K562 (cell line): Measurements from ENCODE around the gene SETD3. TPM values are rescaled to one million over a fixed set of nuclear protein-coding genes. Genes with fewer than 3 reads are reported as not detected.

ENCODE experiments used
- ATAC-seq: fragments of 200-7000 bp; cut with Tn5 transposase; 3 replicates; pipeline ENCODE4 v1.9.1; 2020; ENCODE audit warnings: moderate library complexity
- BruUV-seq: library from RNA; stranded (reverse); fragments of 400-500 nt; replicated peaks from 2 replicates; lab custom pipeline; 2021; lab: Mats Ljungman, UMichigan
- CTCF ChIA-PET: fragments of 300-600 bp; formaldehyde crosslinking; extraction: SDS; loops from one replicate; lab custom pipeline; 2021; ENCODE audit warnings: low intra/inter-chr PET ratio; lab: Yijun Ruan, JAX
- POLR2A ChIA-PET: fragments of 300-600, 350-650 bp; sonication (Branson Sonifier 250); formaldehyde crosslinking; extraction: SDS; loops from one replicate; lab custom pipeline; 2021; ENCODE audit warnings: antibody characterized with exemption, inconsistent platforms; lab: Yijun Ruan, JAX
- DNase-seq, 4 experiments: peaks; one replicate each; pipeline versions ENCODE4 v3.0.0 to v3.0.0-alpha.2; 2011 to 2018; ENCODE audit warnings: low spot score in 3 of 4, mixed read lengths in 3 of 4; ENCODE audit errors: extremely low read depth in 1 of 4
- FAIRE-seq: peaks from 2 replicates; lab custom pipeline; 2011; peaks lifted over from hg19 to GRCh38; lab: Jason Lieb, UNC
- H2AFZ ChIP-seq: 2 replicates; pipeline ENCODE4 v1.6.0; 2011; ENCODE audit warnings: low read depth, low read length, control low read depth, inconsistent platforms
- H3K27ac ChIP-seq: fragments of 200-600 bp; 3 replicates; pipeline ENCODE4 v1.8.0; 2011; ENCODE audit warnings: low read depth, mild to moderate bottlenecking, control low read depth, inconsistent platforms, low read length, moderate library complexity, mixed read lengths; ENCODE audit errors: extremely low read depth
- H3K27me3 ChIP-seq, 2 experiments: fragments of 300-600 bp in 1 of 2; 2 replicates in 1 of 2; 3 replicates in 1 of 2; pipeline versions ENCODE4 v1.6.0 to v1.8.0; 2011; ENCODE audit warnings: inconsistent platforms in 2 of 2, low read length in 2 of 2, mild to moderate bottlenecking in 1 of 2, mixed read lengths in 1 of 2, moderate library complexity in 1 of 2; ENCODE audit not compliant: control insufficient read depth in 2 of 2, insufficient read depth in 2 of 2
- H3K36me3 ChIP-seq: fragments of 300-600 bp; 3 replicates; pipeline ENCODE4 v1.8.0; 2011; ENCODE audit warnings: mild to moderate bottlenecking, low read length, inconsistent platforms; ENCODE audit not compliant: control insufficient read depth, insufficient read depth
- H3K4me1 ChIP-seq, 2 experiments: fragments of 200-600 bp in 1 of 2; replicated peaks in 1 of 2; 2 replicates in 1 of 2; 3 replicates in 1 of 2; pipeline versions ENCODE4 v1.5.1 to v1.8.0; 2011; ENCODE audit warnings: inconsistent platforms in 2 of 2, low read length in 2 of 2, mild to moderate bottlenecking in 1 of 2, mixed read lengths in 1 of 2, moderate library complexity in 1 of 2; ENCODE audit not compliant: control insufficient read depth in 2 of 2, insufficient read depth in 2 of 2
- H3K4me2 ChIP-seq: 2 replicates; pipeline ENCODE4 v1.6.1; 2011; ENCODE audit warnings: low read length, control low read depth, inconsistent platforms, mixed read lengths; ENCODE audit not compliant: insufficient read depth
- H3K4me3 ChIP-seq: fragments of 200-600 bp; sonication (generic), shearing (Covaris generic); 2 replicates; pipeline ENCODE4 v1.5.1; 2016; ENCODE audit warnings: control low read depth, inconsistent platforms
- H3K79me2 ChIP-seq: fragments of 200-600 bp; 3 replicates; pipeline ENCODE4 v1.8.0; 2011; ENCODE audit warnings: low read length, inconsistent platforms; ENCODE audit not compliant: control insufficient read depth, insufficient read depth
- H3K9ac ChIP-seq, 2 experiments: 2 replicates each; pipeline versions ENCODE4 v1.6.0 to v1.6.1; 2011; ENCODE audit warnings: low read depth in 2 of 2, low read length in 2 of 2, control low read depth in 1 of 2, inconsistent platforms in 1 of 2, mild to moderate bottlenecking in 1 of 2, mixed read lengths in 1 of 2; ENCODE audit not compliant: insufficient read depth in 1 of 2
- H3K9me1 ChIP-seq: one replicate; pipeline ENCODE4 v1.6.0; 2011; ENCODE audit warnings: inconsistent platforms, mild to moderate bottlenecking, low read length, moderate library complexity; ENCODE audit not compliant: control insufficient read depth, insufficient read depth
- H3K9me3 ChIP-seq: replicated peaks from 2 replicates; pipeline ENCODE4 v1.5.1; 2011; ENCODE audit warnings: low read depth, low read length, inconsistent platforms; ENCODE audit not compliant: control insufficient read depth, insufficient read depth
- H4K20me1 ChIP-seq: replicated peaks from 2 replicates; pipeline ENCODE4 v1.6.1; 2011; ENCODE audit warnings: low read length, inconsistent platforms, mixed read lengths; ENCODE audit not compliant: control insufficient read depth, insufficient read depth
- BRD4 ChIP-seq: fragments of 200-600 bp; sonication (generic); IDR thresholded peaks from 2 replicates; pipeline ENCODE4 v1.6.1; 2017; ENCODE audit warnings: inconsistent platforms
- EZH2 ChIP-seq: IDR thresholded peaks from 2 replicates; pipeline ENCODE4 v1.6.1; 2012; ENCODE audit warnings: low read depth, mild to moderate bottlenecking, inconsistent platforms, low read length, borderline replicate concordance
- FOXJ3 ChIP-seq: sonication (generic); formaldehyde crosslinking; IDR thresholded peaks from 2 replicates; pipeline ENCODE4 v1.4.0; 2020; ENCODE audit warnings: mild to moderate bottlenecking, missing genetic modification reagents
- NELFE ChIP-seq: IDR thresholded peaks from 2 replicates; pipeline ENCODE4 v1.6.1; 2011; ENCODE audit warnings: mild to moderate bottlenecking; ENCODE audit not compliant: insufficient read depth, insufficient read length
- UBTF ChIP-seq, 2 experiments: IDR thresholded peaks; 2 replicates each; pipeline ENCODE4 v1.6.1; 2012; ENCODE audit warnings: improper control_type of control experiment in 2 of 2, low read depth in 2 of 2, low read length in 2 of 2, borderline replicate concordance in 1 of 2
- ZBTB5 ChIP-seq: fragments of 450-650 bp; IDR thresholded peaks from 2 replicates; pipeline ENCODE4 v1.6.1; 2017; ENCODE audit warnings: antibody characterized with exemption
- ZFX ChIP-seq: sonication (generic); formaldehyde crosslinking; IDR thresholded peaks from 2 replicates; pipeline ENCODE4 v1.8.0; 2022; ENCODE audit warnings: mild to moderate bottlenecking, missing genetic modification reagents, moderate library complexity
- WGBS: fragments of 100-300 bp; shearing (Covaris generic); methylation state at CpG from one replicate; pipeline ENCODE4 v1.1.6; 2016; ENCODE audit warnings: low coverage, mixed read lengths; ENCODE audit not compliant: insufficient coverage; ENCODE audit errors: missing lambda C conversion rate; 5-methylcytosine and 5-hydroxymethylcytosine counted together
- in situ Hi-C: fragments of 300-500 bp; cut with MboI; formaldehyde crosslinking; loops from 4 replicates; pipeline ENCODE4 v1.15.0; 2018; ENCODE audit warnings: inconsistent platforms, mixed read lengths
- intact Hi-C: fragments of 100-400 bp; cut with micrococcal nuclease; formaldehyde crosslinking; loops from 2 replicates; pipeline ENCODE4 v1.14.2; 2022
- polyA plus RNA-seq, 8 experiments: library from polyadenylated mRNA; depleted of rRNA in 4 of 8; stranded (reverse) in 5 of 8; unstranded in 3 of 8; fragments of >200 nt; fragmentation: Nextera tagmentation in 2 of 8; fragmentation: Illumina TruSeq in 1 of 8; extraction: Ambion mirVana in 2 of 8; extraction: Trizol in 1 of 8; gene quantifications; 2 replicates each; pipeline versions ENCODE4 v1.2.1 to v1.2.3, GENCODE V29; 2011 to 2014; ENCODE audit warnings: inconsistent platforms in 1 of 8, missing spikeins in 1 of 8
- total RNA-seq, 7 experiments: library from RNA; depleted of rRNA in 6 of 7; stranded (reverse); fragments of >200 nt in 6 of 7; fragmentation: Illumina TruSeq in 2 of 7; extraction: Trizol in 2 of 7; gene quantifications; 2 replicates each; pipeline versions ENCODE4 v1.2.1 to v1.2.3, GENCODE V29; 2011 to 2021; ENCODE audit warnings: low replicate concordance in 1 of 7
- TF ChIP-seq, protein P1 (sequence below): sonication (generic); formaldehyde crosslinking; IDR thresholded peaks from 2 replicates; pipeline ENCODE4 v1.8.0; 2023; ENCODE audit warnings: mild to moderate bottlenecking, missing genetic modification reagents

Gene SETD3
- total and polyA plus RNA-seq, 9 of the 15 experiments (the other 6 are each of a cell fraction or from before 2014, with no cell fraction given) = 8.5 to 35.9 (median 26.5) TPM

GRCh38 chr14:99395909-99396530 lies 84.6 kb downstream of the SETD3 start:
- Histone ChIP-seq H3K36me3 (peaks cover 17% of the 10 kb centered on the region; the same call in 2 of the 3 replicates), H4K20me1 (0 out of 2 replicates have a peak, but pooled peaks cover 6% of the 10 kb centered on the region), H3K4me2 (no peak overlapping the region), H3K9me1 (no peaks in the 10 kb centered on the region), H3K4me3 (no peak overlapping the region), H3K4me1 (no peaks in the 10 kb centered on the region), H3K27me3 (peaks cover 0 to 8% of the 10 kb centered on the region in 2 experiments; a peak in 1 of 5 replicates), H2AFZ (no peak overlapping the region), H3K27ac (no peak overlapping the region), H3K9ac (no peak overlapping the region), H3K79me2 (no peaks in the 10 kb centered on the region), H3K9me3 (no peaks in the 10 kb centered on the region)
- POLR2A ChIA-PET = interaction anchor here (0.6 kb wide), 1 partner anchor 632 kb away, joined by 4 read pairs; no protein-coding TSS in a partner anchor
- intact Hi-C loops = no loop called here
- CTCF ChIA-PET = no interaction called here
- in situ Hi-C loops = loop anchor here (25.0 kb wide), 1 partner anchor 491 kb away; no protein-coding TSS in a partner anchor
- BruUV-seq = no TSS peak
- ATAC-seq (no peak), FAIRE-seq (no peak), DNase-seq (no peak)
- WGBS = 71% methylated on average over 9 of the region's 10 CpGs
- TF ChIP-seq EZH2 = no peak
- TF ChIP-seq FOXJ3 (CRISPR knock-in tag) = no peak

GRCh38 chr14:99394602-99395156 lies 86.0 kb downstream of the SETD3 start:
- Histone ChIP-seq H4K20me1 (0 out of 2 replicates have a peak, but pooled peaks cover 6% of the 10 kb centered on the region), H3K27ac (no peak overlapping the region), H3K79me2 (no peaks in the 10 kb centered on the region), H3K9ac (no peak overlapping the region), H3K4me3 (no peak overlapping the region), H3K9me1 (no peaks in the 10 kb centered on the region), H3K9me3 (no peaks in the 10 kb centered on the region), H3K27me3 (peaks cover 0 to 8% of the 10 kb centered on the region in 2 experiments; a peak in 2 of 5 replicates), H3K4me1 (no peaks in the 10 kb centered on the region), H3K36me3 (peaks cover 14% of the 10 kb centered on the region; the same call in 2 of the 3 replicates), H2AFZ (no peak overlapping the region), H3K4me2 (no peak overlapping the region)
- ChIA-PET CTCF (no interaction called here), POLR2A (no interaction called here)
- no peak for ATAC-seq
- in situ Hi-C loops (loop anchor here (25.0 kb wide), 1 partner anchor 493 kb away; no protein-coding TSS in a partner anchor), intact Hi-C loops (no loop called here)
- 94% methylated on average over 8 of the region's 9 CpGs for WGBS
- no peak for DNase-seq
- FAIRE-seq = no peak
- BruUV-seq = no TSS peak
- TF ChIP-seq ZFX = no peak
- no peak for TF ChIP-seq ZBTB5
- TF ChIP-seq UBTF (IDR thresholded peaks at IDR 0.05; ENCODE audit: borderline replicate concordance in 1 of 2, low read depth in 2 of 2, low read length in 2 of 2) = no peak
- TF ChIP-seq, protein P1, sequence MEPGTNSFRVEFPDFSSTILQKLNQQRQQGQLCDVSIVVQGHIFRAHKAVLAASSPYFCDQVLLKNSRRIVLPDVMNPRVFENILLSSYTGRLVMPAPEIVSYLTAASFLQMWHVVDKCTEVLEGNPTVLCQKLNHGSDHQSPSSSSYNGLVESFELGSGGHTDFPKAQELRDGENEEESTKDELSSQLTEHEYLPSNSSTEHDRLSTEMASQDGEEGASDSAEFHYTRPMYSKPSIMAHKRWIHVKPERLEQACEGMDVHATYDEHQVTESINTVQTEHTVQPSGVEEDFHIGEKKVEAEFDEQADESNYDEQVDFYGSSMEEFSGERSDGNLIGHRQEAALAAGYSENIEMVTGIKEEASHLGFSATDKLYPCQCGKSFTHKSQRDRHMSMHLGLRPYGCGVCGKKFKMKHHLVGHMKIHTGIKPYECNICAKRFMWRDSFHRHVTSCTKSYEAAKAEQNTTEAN (CRISPR knock-in tag) = no peak
- TF ChIP-seq BRD4 = no peak
- no peak for TF ChIP-seq NELFE
